HEK293T (cell line): ENCODE measurements around the gene LAMC1.

Experiments used
- CTCF ChIA-PET: fragments of 350-600 bp; formaldehyde crosslinking; extraction: SDS; loops from one replicate; lab custom pipeline; 2021; ENCODE audit warnings: antibody characterized with exemption, inconsistent platforms; lab: Yijun Ruan, JAX
- POLR2A ChIA-PET: fragments of 350-600 bp; formaldehyde crosslinking; extraction: SDS; loops from one replicate; lab custom pipeline; 2020; ENCODE audit warnings: antibody characterized with exemption, inconsistent platforms; lab: Yijun Ruan, JAX
- DNase-seq: peaks from one replicate; pipeline ENCODE4 v3.0.0; 2012; ENCODE audit warnings: mixed read lengths; ENCODE audit errors: extremely low spot score
- ARNT ChIP-seq: fragments of 450-650 bp; IDR thresholded peaks from 2 replicates; pipeline ENCODE4 v1.6.1; 2017; ENCODE audit warnings: mild to moderate bottlenecking
- BHLHE40 ChIP-seq: fragments of 450-650 bp; IDR thresholded peaks from 2 replicates; pipeline ENCODE4 v1.6.1; 2016; ENCODE audit warnings: mild to moderate bottlenecking, moderate library complexity, borderline replicate concordance
- CTBP1 ChIP-seq: fragments of 450-650 bp; IDR thresholded peaks from 2 replicates; pipeline ENCODE4 v1.6.1; 2016; ENCODE audit warnings: borderline replicate concordance
- ELF4 ChIP-seq: fragments of 450-650 bp; IDR thresholded peaks from 2 replicates; pipeline ENCODE4 v1.6.1; 2017; ENCODE audit warnings: antibody characterized with exemption
- FOXA1 ChIP-seq: fragments of 450-650 bp; IDR thresholded peaks from 2 replicates; pipeline ENCODE4 v1.6.1; 2016; ENCODE audit warnings: mild to moderate bottlenecking
- FOXK2 ChIP-seq: fragments of 450-650 bp; IDR thresholded peaks from 2 replicates; pipeline ENCODE4 v1.6.1; 2016; ENCODE audit warnings: mild to moderate bottlenecking
- FOXM1 ChIP-seq: fragments of 450-650 bp; IDR thresholded peaks from 2 replicates; pipeline ENCODE4 v1.6.1; 2017; ENCODE audit warnings: mild to moderate bottlenecking, borderline replicate concordance
- HDGF ChIP-seq: fragments of 450-650 bp; IDR thresholded peaks from 2 replicates; pipeline ENCODE4 v1.6.1; 2017; ENCODE audit warnings: antibody characterized with exemption, borderline replicate concordance
- L3MBTL2 ChIP-seq: fragments of 450-650 bp; conservative IDR thresholded peaks from 2 replicates; pipeline ENCODE4 v1.6.1; 2016; ENCODE audit warnings: mild to moderate bottlenecking
- LEF1 ChIP-seq: fragments of 450-650 bp; IDR thresholded peaks from 2 replicates; pipeline ENCODE4 v1.6.1; 2017; ENCODE audit warnings: mild to moderate bottlenecking, borderline replicate concordance
- NFRKB ChIP-seq: fragments of 450-650 bp; IDR thresholded peaks from 2 replicates; pipeline ENCODE4 v1.6.1; 2016; ENCODE audit warnings: mild to moderate bottlenecking, moderate library complexity
- PKNOX1 ChIP-seq: fragments of 450-650 bp; IDR thresholded peaks from 2 replicates; pipeline ENCODE4 v1.6.1; 2016
- SP1 ChIP-seq: fragments of 450-650 bp; IDR thresholded peaks from 2 replicates; pipeline ENCODE4 v1.6.1; 2017
- SUZ12 ChIP-seq: fragments of 450-650 bp; IDR thresholded peaks from 2 replicates; pipeline ENCODE4 v1.6.1; 2016; ENCODE audit warnings: mild to moderate bottlenecking
- TARDBP ChIP-seq: fragments of 450-650 bp; IDR thresholded peaks from 2 replicates; pipeline ENCODE4 v1.6.1; 2016
- ZNF384 ChIP-seq: fragments of 450-650 bp; IDR thresholded peaks from 2 replicates; pipeline ENCODE4 v1.6.1; 2016

The LAMC1 gene

GRCh38 chr1:183129921-183130690, 106.9 kb downstream of the LAMC1 start:
- ChIA-PET POLR2A (no interaction called here), CTCF (no interaction called here)
- DNase-seq = no peak
- TF ChIP-seq SP1 (no peak), FOXM1 (no peak), FOXA1 (no peak), TARDBP (no peak), ARNT (no peak), HDGF (no peak), FOXK2 (no peak), ELF4 (no peak), BHLHE40 (no peak), ZNF384 (no peak), LEF1 (no peak), CTBP1 (no peak), PKNOX1 (no peak), NFRKB (no peak), L3MBTL2 (no peak), SUZ12 (no peak)

GRCh38 chr1:183131166-183131565, 107.9 kb downstream of the LAMC1 start:
- ChIA-PET CTCF (no interaction called here), POLR2A (no interaction called here)
- no peak for TF ChIP-seq NFRKB
- DNase-seq = no peak

- TF ChIP-seq LEF1 = no peak
- TF ChIP-seq PKNOX1 = no peak
- TF ChIP-seq L3MBTL2 = no peak
- no peak for TF ChIP-seq FOXA1
- no peak for TF ChIP-seq SP1
Measured at GRCh38 chr1:183135336-183135735, 112.1 kb downstream of the LAMC1 start.

GRCh38 chr1:183137782-183138181, 114.6 kb downstream of the LAMC1 start:
- POLR2A ChIA-PET = no interaction called here
- TF ChIP-seq ARNT (no peak), CTBP1 (no peak), FOXM1 (no peak), ZNF384 (no peak), SUZ12 (no peak), PKNOX1 (no peak), TARDBP (no peak), L3MBTL2 (no peak), SP1 (no peak), LEF1 (no peak), FOXA1 (no peak), ELF4 (no peak), BHLHE40 (no peak), NFRKB (no peak), HDGF (no peak), FOXK2 (no peak)
- CTCF ChIA-PET = no interaction called here
- DNase-seq = no peak

More at GRCh38 chr1:183135336-183135735, 112.1 kb downstream of the LAMC1 start:
- no peak for DNase-seq
- CTCF ChIA-PET = interaction anchor here (0.7 kb wide), 2 partner anchors 89 to 99 kb away, joined by 3 to 4 read pairs; no protein-coding TSS in a partner anchor
- POLR2A ChIA-PET = no interaction called here

GRCh38 chr1:183138301-183138700, 115.1 kb downstream of the LAMC1 start:
- no peak for DNase-seq
- POLR2A ChIA-PET = no interaction called here
- CTCF ChIA-PET = no interaction called here
- no peak for TF ChIP-seq L3MBTL2
- TF ChIP-seq TARDBP = no peak
- TF ChIP-seq ELF4 = no peak
- no peak for TF ChIP-seq PKNOX1
- TF ChIP-seq LEF1 = no peak
- no peak for TF ChIP-seq SP1
- TF ChIP-seq CTBP1 = no peak
- no peak for TF ChIP-seq HDGF

- no peak for DNase-seq
- ChIA-PET CTCF (no interaction called here), POLR2A (interaction anchor here (1.0 kb wide), 1 partner anchor 9 kb away, joined by 3 read pairs; no protein-coding TSS in a partner anchor)
- TF ChIP-seq BHLHE40 (no peak), SUZ12 (no peak)
Measured at GRCh38 chr1:183139281-183139942, 116.2 kb downstream of the LAMC1 start.
